NCI-H446 (cell line): ENCODE results near the gene PPEF2.

Experiments
- DNase-seq, 2 experiments: peaks; one replicate each; lab custom pipeline; 2025; lab: John Stamatoyannopoulos, UW

PPEF2 gene

DNA sequence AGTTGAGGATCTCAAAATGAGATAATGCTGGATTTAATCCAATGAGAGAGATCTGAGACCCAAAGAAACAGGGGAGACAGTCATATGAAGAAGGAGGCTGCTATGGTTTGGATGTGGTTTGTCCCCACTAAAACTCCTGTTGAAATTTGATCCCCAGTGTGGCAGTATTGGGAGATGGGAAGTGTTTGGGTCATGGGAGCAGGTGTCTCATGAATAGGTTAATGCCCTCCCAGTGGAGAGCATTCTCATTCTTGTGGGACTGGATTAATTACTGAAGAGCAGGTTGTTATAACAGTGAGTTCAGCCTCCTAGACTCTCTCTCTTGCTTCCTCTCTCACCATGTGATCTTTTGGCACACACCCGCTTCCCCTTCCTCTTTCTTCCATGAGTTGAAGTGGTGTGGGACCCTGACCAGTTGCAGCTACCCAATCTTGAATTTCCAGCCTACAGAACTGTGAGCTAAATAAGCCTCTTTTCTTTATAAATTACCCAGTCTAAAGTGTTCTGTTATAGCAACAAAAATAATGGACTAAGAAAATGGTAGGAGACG lies 70.3 kb downstream of the PPEF2 start:
- no peak for DNase-seq

- no peak for DNase-seq
Measured at GRCh38 chr4:75830906-75831305, 71.3 kb downstream of the PPEF2 start.

GRCh38 chr4:75823812-75824211 lies 78.4 kb downstream of the PPEF2 start:
- no peak for DNase-seq

DNA sequence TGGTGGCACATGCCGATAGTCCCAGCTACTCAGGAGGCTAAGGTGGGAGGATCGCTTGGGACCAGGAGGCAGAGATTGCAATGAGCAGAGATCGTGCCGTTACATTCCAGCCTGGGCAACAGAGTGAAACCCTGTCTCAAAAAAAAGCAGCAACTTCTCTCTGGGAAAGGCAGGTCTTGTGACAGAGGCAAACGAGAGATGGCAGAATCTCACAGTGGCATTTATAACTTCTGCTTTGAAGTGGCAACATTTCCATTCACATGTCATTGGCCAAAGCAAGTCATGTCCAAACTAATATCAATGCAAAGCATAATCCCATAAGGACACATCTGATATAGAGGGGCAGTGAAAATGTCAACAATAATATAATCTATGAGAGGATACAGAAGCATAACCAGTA lies 79.8 kb downstream of the PPEF2 start:
- no peak for DNase-seq

- DNase-seq, result no peak
Measured at GRCh38 chr4:75821966-75822365, 80.3 kb downstream of the PPEF2 start.

DNA sequence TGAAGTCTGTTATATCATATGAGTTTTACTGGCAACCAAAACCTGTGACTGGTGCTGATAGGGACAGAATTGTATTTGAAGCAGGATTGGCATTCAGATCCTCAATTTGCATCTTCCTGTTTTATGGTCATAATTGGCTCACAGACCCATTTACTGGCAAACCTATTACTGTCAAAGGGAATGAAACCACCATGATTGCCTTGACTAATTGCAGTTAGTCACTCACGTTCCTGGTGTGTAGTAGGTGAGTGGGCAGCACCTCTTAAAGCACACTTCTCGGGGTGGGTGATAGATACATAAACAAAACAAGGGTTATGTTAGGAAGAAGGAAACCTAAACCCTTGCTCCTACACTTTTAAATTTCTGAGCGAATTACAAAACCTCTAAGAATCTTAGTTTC lies 81.0 kb downstream of the PPEF2 start:
- no peak for DNase-seq

- no peak for DNase-seq
Measured at GRCh38 chr4:75820676-75821075, 81.6 kb downstream of the PPEF2 start.

GRCh38 chr4:75820197-75820596 lies 82.1 kb downstream of the PPEF2 start:
- DNase-seq, result no peak

- no peak for DNase-seq
Measured at GRCh38 chr4:75819121-75819520, 83.1 kb downstream of the PPEF2 start.

DNA sequence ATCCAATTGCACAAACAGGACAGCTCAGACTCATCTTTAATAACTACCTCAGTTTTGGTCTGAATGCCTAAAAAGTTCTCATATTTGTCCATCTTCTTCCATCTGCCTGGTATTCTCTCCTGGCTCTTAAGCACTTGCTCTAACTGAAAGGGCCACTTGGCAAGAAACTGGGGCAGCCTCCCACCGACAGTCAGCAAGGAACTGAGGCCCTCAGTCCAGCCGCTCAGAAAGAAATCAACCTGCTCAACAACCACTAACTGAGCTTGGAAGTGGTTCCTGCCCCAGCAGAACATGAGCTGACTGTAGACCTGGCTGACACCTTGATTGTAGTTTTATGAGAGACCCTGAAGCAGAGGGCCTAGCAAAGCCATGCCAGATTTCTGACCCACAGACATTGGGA lies 84.4 kb downstream of the PPEF2 start:
- DNase-seq, result no peak
